ENCODE measurements around the gene EPN2. TPM values are rescaled to one million over a fixed set of nuclear protein-coding genes. Genes with fewer than 3 reads are reported as not detected.
"Not testable (repeated sequence)": the region's sequence is repeated elsewhere in the genome, so short reads cannot be mapped to it uniquely, and the experiment has no call there.

Gene EPN2
- total and polyA plus RNA-seq, 7 experiments from 2014 or later = 3.9 to 11.5 (median 6.4) TPM

DNA sequence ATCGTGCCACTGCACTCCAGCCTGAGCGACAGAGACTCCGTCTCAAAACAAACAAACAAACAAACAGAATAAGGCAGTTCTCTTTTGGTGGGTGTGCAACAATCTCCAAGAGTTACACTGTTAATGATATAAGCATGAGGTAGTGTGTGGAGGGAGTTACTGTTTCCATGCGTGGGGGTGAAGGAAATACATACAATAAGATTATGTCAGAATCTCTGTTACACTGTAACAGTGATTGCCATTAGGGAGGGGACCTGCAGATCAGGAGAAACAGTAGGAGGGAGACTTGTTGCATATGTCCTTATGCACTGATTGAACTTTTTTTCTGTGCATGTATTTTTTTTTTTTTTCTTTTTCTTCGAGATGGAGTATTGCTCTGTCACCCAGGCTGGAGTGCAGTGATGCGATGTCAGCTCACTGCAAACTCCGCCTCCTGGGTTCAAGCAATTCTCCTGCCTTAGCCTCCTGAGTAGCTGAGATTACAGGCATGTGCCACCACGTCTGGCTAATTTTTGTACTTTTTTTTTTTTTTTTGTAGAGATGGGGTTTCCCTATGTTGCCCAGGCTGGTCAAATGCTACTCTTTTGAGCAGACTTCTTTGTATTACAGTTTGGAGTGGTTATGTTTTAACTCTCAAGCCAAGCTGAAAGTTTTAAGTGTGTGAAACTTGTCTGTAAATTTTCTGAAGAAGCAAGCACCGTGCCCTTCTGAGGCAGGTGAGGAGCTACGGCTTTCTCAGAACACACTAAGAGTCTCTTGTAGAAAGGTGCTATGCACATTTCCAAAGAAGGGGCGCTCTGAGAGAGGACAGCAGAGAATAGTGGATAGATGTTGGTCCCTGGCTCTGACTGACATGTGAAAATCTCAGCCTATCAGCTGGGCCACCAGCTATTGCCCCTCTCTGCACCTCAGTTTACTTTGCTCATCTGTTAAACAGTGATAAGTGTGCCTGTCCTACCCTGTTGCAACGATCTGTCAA is 10.3 kb upstream of the EPN2 start:
- H3K36me3 ChIP-seq (ENCODE audit: control insufficient read depth in 2 of 3, insufficient read depth in 3 of 3, low read length in 3 of 3); H3K9me3 ChIP-seq (ENCODE audit: control insufficient read depth in 2 of 3, low read length in 3 of 3); CTCF ChIA-PET; H3K9me3 Mint-ChIP-seq; H3K4me1 ChIP-seq (ENCODE audit: control insufficient read depth in 2 of 2, insufficient read depth in 2 of 2, low read length in 2 of 2); H3K27ac ChIP-seq (ENCODE audit: low read depth, low read length); H3K4me1 Mint-ChIP-seq; intact Hi-C loops (cut with micrococcal nuclease); H3K27me3 Mint-ChIP-seq; H3K36me3 Mint-ChIP-seq; H3K27ac Mint-ChIP-seq; H3K4me3 ChIP-seq (ENCODE audit: low read length); POLR2A ChIA-PET; H3K4me3 Mint-ChIP-seq; DNase-seq; H3K27me3 ChIP-seq (ENCODE audit: control insufficient read depth in 2 of 2, insufficient read depth in 2 of 2, low read length in 2 of 2): not testable (repeated sequence)
- ATAC-seq = peak; percentile 32

DNA sequence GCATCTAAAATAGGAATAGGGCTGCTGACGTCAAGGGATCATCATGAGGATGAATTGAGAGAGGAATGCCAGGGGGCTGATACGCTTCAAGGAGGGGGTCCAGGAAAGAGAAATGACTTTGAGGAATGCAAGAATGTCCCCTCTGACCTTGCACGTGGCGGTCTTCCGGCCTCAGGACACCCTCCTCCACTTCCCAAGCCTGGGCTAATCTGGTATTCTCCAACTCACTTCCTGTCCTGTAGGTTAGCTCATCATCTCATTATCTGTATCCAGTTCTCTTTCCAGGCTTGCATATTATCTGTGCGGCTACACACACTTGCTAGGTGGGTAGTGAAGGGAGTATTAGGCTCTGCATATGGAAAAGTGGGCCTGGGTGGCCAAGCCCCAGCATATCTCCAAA is 2.5 kb upstream of the EPN2 start:
- H3K4me3 Mint-ChIP-seq; H3K4me1 ChIP-seq (ENCODE audit: control insufficient read depth in 2 of 2, insufficient read depth in 2 of 2, low read length in 2 of 2); H3K36me3 ChIP-seq (ENCODE audit: control insufficient read depth in 2 of 3, insufficient read depth in 3 of 3, low read length in 3 of 3); H3K27ac Mint-ChIP-seq; H3K4me1 Mint-ChIP-seq; POLR2A ChIA-PET; H3K27ac ChIP-seq (ENCODE audit: low read depth, low read length); CTCF ChIA-PET; H3K9me3 ChIP-seq (ENCODE audit: control insufficient read depth in 2 of 3, low read length in 3 of 3); H3K9me3 Mint-ChIP-seq; H3K4me3 ChIP-seq (ENCODE audit: low read length); intact Hi-C loops (cut with micrococcal nuclease); H3K36me3 Mint-ChIP-seq; H3K27me3 ChIP-seq (ENCODE audit: control insufficient read depth in 2 of 2, insufficient read depth in 2 of 2, low read length in 2 of 2); ATAC-seq; DNase-seq: not testable (repeated sequence)
- H3K27me3 Mint-ChIP-seq = peaks cover 0 to 13% (median 0%) of the 10 kb centered on the region in 5 donors

DNA sequence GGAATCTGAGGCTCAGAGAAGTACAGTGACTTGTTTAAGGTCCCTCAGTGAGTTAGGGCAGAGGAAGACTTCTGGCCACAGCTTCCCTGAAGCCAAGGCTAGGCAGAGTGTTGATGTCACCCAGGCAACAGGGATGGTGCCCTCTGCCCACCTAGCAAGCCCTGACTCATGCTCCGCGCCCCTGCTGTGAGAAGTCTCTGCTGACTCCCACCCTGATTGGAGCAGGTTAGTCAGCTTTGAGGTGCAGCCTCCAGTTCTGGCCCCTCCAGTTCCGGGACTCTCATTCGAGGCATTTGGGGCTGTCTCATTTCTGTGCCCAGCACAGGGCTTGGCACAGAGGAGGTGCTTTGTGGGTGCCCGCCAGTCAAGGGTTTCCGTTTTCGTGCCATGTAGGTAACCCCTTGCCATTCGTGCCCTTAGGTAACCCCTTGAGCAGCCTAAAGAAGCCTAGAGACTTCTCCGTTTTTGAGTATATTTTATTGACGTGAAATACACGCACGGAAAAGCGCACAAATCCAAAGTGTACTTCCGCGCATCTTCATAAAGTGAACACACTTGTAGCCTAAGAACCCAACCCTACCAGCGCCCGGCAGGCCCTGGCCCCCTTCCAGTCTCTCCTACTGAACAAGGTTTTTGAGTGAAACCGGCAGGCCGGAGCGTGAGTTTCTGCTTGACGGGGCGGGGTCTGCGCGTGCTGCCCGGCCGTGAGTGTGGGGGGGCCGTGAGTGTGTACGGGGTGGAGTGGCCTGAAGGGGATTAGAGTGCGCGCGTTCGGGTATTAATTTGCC is 621 bp upstream of the EPN2 start:
- peaks cover 0 to 21% (median 0%) of the 10 kb centered on the region in 5 donors for H3K27me3 Mint-ChIP-seq
- H3K27ac ChIP-seq (ENCODE audit: low read depth, low read length); H3K4me1 Mint-ChIP-seq; H3K27me3 ChIP-seq (ENCODE audit: control insufficient read depth in 2 of 2, insufficient read depth in 2 of 2, low read length in 2 of 2); H3K27ac Mint-ChIP-seq; H3K4me1 ChIP-seq (ENCODE audit: control insufficient read depth in 2 of 2, insufficient read depth in 2 of 2, low read length in 2 of 2); DNase-seq; H3K36me3 ChIP-seq (ENCODE audit: control insufficient read depth in 2 of 3, insufficient read depth in 3 of 3, low read length in 3 of 3); POLR2A ChIA-PET; CTCF ChIA-PET; intact Hi-C loops (cut with micrococcal nuclease); H3K4me3 ChIP-seq (ENCODE audit: low read length); H3K4me3 Mint-ChIP-seq; H3K36me3 Mint-ChIP-seq; H3K9me3 ChIP-seq (ENCODE audit: control insufficient read depth in 2 of 3, low read length in 3 of 3); H3K9me3 Mint-ChIP-seq: not testable (repeated sequence)
- ATAC-seq = peak; percentile 83

DNA sequence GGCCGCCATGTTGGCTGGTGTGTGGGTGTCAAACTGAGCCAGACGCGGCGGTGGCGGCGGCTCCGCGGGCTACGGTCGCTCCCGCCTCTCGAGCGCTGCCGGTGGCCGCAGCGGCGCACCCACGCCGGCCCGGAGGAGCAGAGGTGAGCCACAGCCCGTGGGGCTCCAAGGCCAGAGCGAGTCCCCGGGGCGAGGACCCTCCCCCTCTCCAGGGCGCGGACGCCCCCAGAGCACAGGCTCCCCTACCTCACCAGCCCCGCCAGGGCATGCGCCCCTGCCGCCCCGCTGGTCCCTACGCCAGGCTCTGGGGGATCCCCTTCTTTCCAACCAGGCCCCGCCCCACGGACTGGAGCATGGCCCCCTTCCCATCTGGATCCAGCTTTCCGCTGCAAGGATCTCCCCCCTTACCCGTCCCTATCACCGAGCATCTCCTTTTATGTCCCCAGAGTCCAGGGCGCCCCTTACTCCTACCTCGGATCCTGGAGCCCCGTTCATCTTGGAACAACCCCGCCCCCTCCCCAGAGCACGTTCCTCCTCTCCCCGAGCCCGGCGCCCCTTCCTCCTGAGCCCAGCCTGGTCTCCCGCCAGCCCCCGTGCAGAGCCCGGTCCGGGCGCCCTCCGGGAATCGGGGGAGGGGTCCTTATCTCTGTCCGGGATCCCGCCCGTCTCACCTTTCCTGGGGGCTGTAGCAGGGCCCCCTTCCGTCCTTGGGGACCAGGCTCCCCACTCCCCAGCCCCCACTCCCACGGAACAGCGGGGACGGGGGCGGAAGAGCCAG is 412 bp downstream of the EPN2 start:
- ATAC-seq = no peak
- intact Hi-C loops (cut with micrococcal nuclease) = no loop called here

DNA sequence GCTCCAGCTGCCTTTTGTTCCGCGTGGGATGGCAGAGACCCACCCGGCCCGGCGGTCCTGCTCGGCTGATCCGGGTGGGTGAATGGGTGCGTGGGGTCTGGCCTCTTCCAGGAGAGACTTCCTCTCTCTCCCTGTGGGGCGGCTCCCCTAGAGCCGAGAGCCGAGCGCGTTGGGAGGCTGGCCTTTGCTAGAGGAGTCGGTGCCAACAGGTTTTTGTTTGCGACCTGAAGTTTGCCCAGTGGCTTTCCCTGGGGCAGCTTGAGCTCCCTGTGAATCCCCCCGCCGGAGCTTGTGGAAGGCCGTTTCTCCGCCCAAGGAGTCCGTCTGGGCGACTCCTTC is 970 bp downstream of the EPN2 start:
- Histone ChIP-seq H3K27ac (ENCODE audit: low read depth, low read length) (no peak overlapping the region), H3K4me1 (ENCODE audit: control insufficient read depth in 2 of 2, insufficient read depth in 2 of 2, low read length in 2 of 2) (no peaks in the 10 kb centered on the region), H3K27me3 (ENCODE audit: control insufficient read depth in 2 of 2, insufficient read depth in 2 of 2, low read length in 2 of 2) (no peaks in the 10 kb centered on the region), H3K4me3 (ENCODE audit: low read length) (peak overlapping the region; percentile 63), H3K36me3 (ENCODE audit: control insufficient read depth in 2 of 3, insufficient read depth in 3 of 3, low read length in 3 of 3) (peaks cover 0 to 5% (median 0%) of the 10 kb centered on the region in 3 experiments), H3K9me3 (ENCODE audit: control insufficient read depth in 2 of 3, low read length in 3 of 3) (no peaks in the 10 kb centered on the region)
- H3K27me3 Mint-ChIP-seq = peaks cover 0 to 21% (median 0%) of the 10 kb centered on the region in 5 donors
- CTCF ChIA-PET = no interaction called here
- POLR2A ChIA-PET = interaction anchor here (0.9 kb wide), 1 partner anchor 189 kb away, joined by 3 read pairs; no protein-coding TSS in a partner anchor
- no peaks in the 10 kb centered on the region for H3K36me3 Mint-ChIP-seq
- H3K4me3 Mint-ChIP-seq = peak overlapping the region; percentile 76 to 88 (median 85)
- DNase-seq (peak in 4 of 9 donors; percentile 5 to 23 (median 10)), ATAC-seq (no peak)
- H3K9me3 Mint-ChIP-seq = no peaks in the 10 kb centered on the region
- peak overlapping the region in 3 of 9 donors; percentile 12 to 39 (median 23) for H3K27ac Mint-ChIP-seq
- H3K4me1 Mint-ChIP-seq = peaks cover 0 to 5% (median 3%) of the 10 kb centered on the region in 7 donors
- intact Hi-C loops (cut with micrococcal nuclease) = no loop called here

More for the DNA sequence above, 412 bp downstream of the EPN2 start:
- Histone ChIP-seq H3K9me3 (ENCODE audit: control insufficient read depth in 2 of 3, low read length in 3 of 3) (no peaks in the 10 kb centered on the region), H3K27me3 (ENCODE audit: control insufficient read depth in 2 of 2, insufficient read depth in 2 of 2, low read length in 2 of 2) (no peaks in the 10 kb centered on the region), H3K36me3 (ENCODE audit: control insufficient read depth in 2 of 3, insufficient read depth in 3 of 3, low read length in 3 of 3) (peaks cover 0 to 5% (median 0%) of the 10 kb centered on the region in 3 experiments), H3K4me1 (ENCODE audit: control insufficient read depth in 2 of 2, insufficient read depth in 2 of 2, low read length in 2 of 2) (no peaks in the 10 kb centered on the region), H3K27ac (ENCODE audit: low read depth, low read length) (peak overlapping the region; percentile 60), H3K4me3 (ENCODE audit: low read length) (peak overlapping the region; percentile 63)
- DNase-seq = peak in 8 of 9 donors; percentile 21 to 58 (median 49)
- no peaks in the 10 kb centered on the region for H3K9me3 Mint-ChIP-seq
- H3K27ac Mint-ChIP-seq = peak overlapping the region in 1 of 9 donors; percentile 43
- H3K27me3 Mint-ChIP-seq = peaks cover 0 to 21% (median 0%) of the 10 kb centered on the region in 5 donors
- ChIA-PET POLR2A (interaction anchor here (0.9 kb wide), 1 partner anchor 190 kb away, joined by 3 read pairs; no protein-coding TSS in a partner anchor), CTCF (no interaction called here)
- H3K4me1 Mint-ChIP-seq = peaks cover 0 to 5% (median 3%) of the 10 kb centered on the region in 7 donors
- H3K36me3 Mint-ChIP-seq = no peaks in the 10 kb centered on the region
- peak overlapping the region; percentile 76 to 88 (median 86) for H3K4me3 Mint-ChIP-seq

DNA sequence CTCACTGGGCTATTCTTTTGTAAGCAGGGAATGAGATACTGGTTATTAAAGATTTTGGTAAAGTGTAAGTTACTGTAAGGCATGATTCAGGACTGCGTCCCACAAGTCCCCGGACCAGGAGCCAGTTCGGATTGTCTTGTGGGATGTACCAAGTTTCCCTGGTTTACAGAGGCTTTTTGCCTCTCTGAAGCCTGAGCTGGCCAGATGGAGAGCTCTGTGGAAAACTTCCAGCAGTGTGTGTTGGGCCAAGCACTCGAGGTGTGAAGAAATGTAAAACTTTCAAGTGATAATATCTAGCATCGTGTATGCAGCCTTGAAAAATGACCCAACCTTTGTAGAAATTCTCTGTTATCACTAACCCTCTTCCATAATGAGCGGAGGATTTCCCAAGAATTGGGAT is 2.4 kb downstream of the EPN2 start:
- DNase-seq (no peak), ATAC-seq (no peak)
- Mint-ChIP-seq H3K27ac (no peak overlapping the region), H3K36me3 (no peaks in the 10 kb centered on the region), H3K9me3 (no peaks in the 10 kb centered on the region), H3K4me1 (peaks cover 0 to 5% (median 3%) of the 10 kb centered on the region in 7 donors), H3K27me3 (peaks cover 0 to 21% (median 0%) of the 10 kb centered on the region in 5 donors), H3K4me3 (peak overlapping the region in 1 of 10 donors; percentile 41)
- peaks cover 0 to 5% (median 0%) of the 10 kb centered on the region in 3 experiments for H3K36me3 ChIP-seq (ENCODE audit: control insufficient read depth in 2 of 3, insufficient read depth in 3 of 3, low read length in 3 of 3)
- intact Hi-C loops (cut with micrococcal nuclease) = no loop called here
- no peaks in the 10 kb centered on the region for H3K9me3 ChIP-seq (ENCODE audit: control insufficient read depth in 2 of 3, low read length in 3 of 3)
- no peaks in the 10 kb centered on the region for H3K27me3 ChIP-seq (ENCODE audit: control insufficient read depth in 2 of 2, insufficient read depth in 2 of 2, low read length in 2 of 2)
- H3K4me1 ChIP-seq (ENCODE audit: control insufficient read depth in 2 of 2, insufficient read depth in 2 of 2, low read length in 2 of 2) = no peaks in the 10 kb centered on the region
- H3K27ac ChIP-seq (ENCODE audit: low read depth, low read length) = no peak overlapping the region
- ChIA-PET POLR2A (no interaction called here), CTCF (no interaction called here)
- no peak overlapping the region for H3K4me3 ChIP-seq (ENCODE audit: low read length)

All from naive thymus-derived CD4-positive, alpha-beta T cell (primary cell).